Measurements from ENCODE around the gene IMP3. TPM values are rescaled to one million over a fixed set of nuclear protein-coding genes. Genes with fewer than 3 reads are reported as not detected.

Gene IMP3
- total and polyA plus RNA-seq, 9 of the 15 experiments (the other 6 are each of a cell fraction or from before 2014, with no cell fraction given) = 14.5 to 160 (median 74.4) TPM

DNA sequence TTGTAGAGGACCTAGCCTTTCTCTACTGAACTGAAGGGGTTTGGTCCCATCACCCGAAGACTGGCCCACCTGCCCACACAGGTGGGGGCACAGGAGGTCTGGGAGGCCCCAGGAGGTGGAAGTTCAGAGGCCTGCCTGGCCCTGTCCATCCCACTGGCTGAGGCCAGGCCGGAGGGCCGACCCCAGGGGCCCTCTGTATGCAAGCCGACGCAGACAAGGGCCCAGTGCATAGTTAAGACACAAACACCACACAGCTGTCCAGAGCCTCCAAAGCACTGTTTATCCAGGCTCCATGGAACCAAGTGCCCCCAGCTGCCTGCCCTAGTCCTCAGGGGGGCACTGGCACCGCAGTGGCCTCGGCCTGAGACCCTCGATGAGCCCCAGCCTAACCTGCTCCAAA lies 34.3 kb upstream of the IMP3 start:
- in situ Hi-C loops (cut with MboI) = loop anchor here (10.0 kb wide), 1 partner anchor 650 kb away; the partner anchor contains the start of gene PPCDC
- Histone ChIP-seq H3K4me1 (replicated peaks in 1 of 2; ENCODE audit: control insufficient read depth in 2 of 2, insufficient read depth in 2 of 2, low read length in 2 of 2) (peaks cover 10 to 55% of the 10 kb centered on the region in 2 experiments; a peak in 4 of 5 replicates), H3K27ac (ENCODE audit: extremely low read depth, low read depth, low read length) (no peak overlapping the region), H3K4me3 (no peak overlapping the region), H3K9me3 (replicated peaks; ENCODE audit: control insufficient read depth, insufficient read depth, low read depth, low read length) (no peaks in the 10 kb centered on the region), H4K20me1 (replicated peaks; ENCODE audit: control insufficient read depth, insufficient read depth, low read length) (peaks cover 3% of the 10 kb centered on the region; the same call in 1 of the 2 replicates), H3K27me3 (ENCODE audit: control insufficient read depth in 2 of 2, insufficient read depth in 2 of 2, low read length in 2 of 2) (no peaks in the 10 kb centered on the region), H2AFZ (ENCODE audit: low read depth, low read length) (no peak overlapping the region), H3K9ac (ENCODE audit: insufficient read depth in 1 of 2, low read depth in 2 of 2, low read length in 2 of 2) (no peak overlapping the region), H3K79me2 (ENCODE audit: control insufficient read depth, insufficient read depth, low read length) (no peaks in the 10 kb centered on the region), H3K4me2 (ENCODE audit: insufficient read depth, low read length) (no peak overlapping the region), H3K36me3 (ENCODE audit: control insufficient read depth, insufficient read depth, low read length) (no peaks in the 10 kb centered on the region), H3K9me1 (ENCODE audit: control insufficient read depth, insufficient read depth, low read length) (peaks cover 1% of the 10 kb centered on the region)
- TF ChIP-seq HNRNPLL (IDR thresholded peaks at IDR 0.05; ENCODE audit: low read depth, low read length, poor library complexity, severe bottlenecking) (no peak), PTBP1 (IDR thresholded peaks at IDR 0.05; ENCODE audit: low read depth, low read length) (no peak), ETV1 (tag; conservative IDR thresholded peaks at IDR 0.05; ENCODE audit: low read depth) (no peak)
- CTCF ChIA-PET (ENCODE audit: low intra/inter-chr PET ratio) = no interaction called here
- no TSS peak for BruUV-seq (replicated peaks)
- no peak for FAIRE-seq
- WGBS (ENCODE audit: insufficient coverage, low coverage, missing lambda C conversion rate) = 51% methylated on average over 5 of the region's 8 CpGs
- ATAC-seq = no peak
- intact Hi-C loops (cut with micrococcal nuclease) = no loop called here
- no peak for DNase-seq (ENCODE audit: extremely low read depth in 1 of 4, low spot score in 3 of 4)
- POLR2A ChIA-PET = interaction anchor here (0.5 kb wide), 1 partner anchor 133 kb away, joined by 3 read pairs; no protein-coding TSS in a partner anchor

DNA sequence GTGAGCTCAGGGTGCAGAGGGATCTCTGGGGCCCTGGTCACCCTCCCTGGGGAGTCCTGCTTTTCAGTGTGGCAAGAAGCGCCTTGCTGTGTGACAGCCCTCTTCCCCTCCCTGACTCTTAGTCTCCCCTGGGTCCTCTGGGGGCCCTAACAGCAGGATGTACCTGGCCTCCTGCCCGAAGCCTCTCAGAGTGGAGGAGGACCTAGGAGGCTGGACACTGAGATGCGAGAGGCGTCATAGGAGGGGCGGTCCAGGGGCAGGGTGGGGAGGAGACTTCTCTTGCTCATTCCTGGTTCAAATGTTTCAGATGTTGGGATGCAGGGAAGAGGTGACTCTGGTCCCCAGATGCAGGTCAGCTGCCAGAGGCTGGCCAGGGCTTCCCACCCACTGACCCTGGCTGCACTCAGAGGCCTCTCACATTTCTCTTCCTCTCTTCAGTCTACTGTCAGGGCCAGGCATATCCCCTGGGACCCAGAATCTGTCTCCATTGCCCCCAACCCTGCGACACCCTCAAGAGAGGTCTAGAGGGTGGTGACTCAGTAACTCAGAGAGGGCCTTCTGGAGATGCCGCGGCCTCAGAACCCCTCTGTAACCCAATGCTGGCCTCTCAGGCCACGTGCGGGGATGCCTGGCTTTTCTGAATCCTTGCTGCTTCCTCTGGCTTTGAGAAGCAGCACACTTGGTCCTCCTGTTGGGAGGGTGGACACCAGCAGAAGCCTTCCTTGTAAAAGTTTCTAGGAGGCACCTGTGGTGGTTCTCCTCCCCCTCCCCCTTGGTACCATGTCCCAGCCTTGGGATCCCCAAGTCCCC lies 33.6 kb upstream of the IMP3 start:
- DNase-seq (ENCODE audit: extremely low read depth in 1 of 4, low spot score in 3 of 4) = no peak
- WGBS (ENCODE audit: insufficient coverage, low coverage, missing lambda C conversion rate) = 59% methylated on average over 9 of the region's 10 CpGs
- no peaks in the 10 kb centered on the region for H3K36me3 ChIP-seq (ENCODE audit: control insufficient read depth, insufficient read depth, low read length)
- in situ Hi-C loops (cut with MboI) = loop anchor here (10.0 kb wide), 1 partner anchor 649 kb away; the partner anchor contains the start of gene PPCDC
- FAIRE-seq = no peak
- H4K20me1 ChIP-seq (replicated peaks; ENCODE audit: control insufficient read depth, insufficient read depth, low read length) = peaks cover 3% of the 10 kb centered on the region; the same call in 1 of the 2 replicates
- no peaks in the 10 kb centered on the region for H3K27me3 ChIP-seq (ENCODE audit: control insufficient read depth in 2 of 2, insufficient read depth in 2 of 2, low read length in 2 of 2)
- peaks cover 3% of the 10 kb centered on the region for H3K9me1 ChIP-seq (ENCODE audit: control insufficient read depth, insufficient read depth, low read length)
- no peak overlapping the region for H3K27ac ChIP-seq (ENCODE audit: extremely low read depth, low read depth, low read length)
- ChIA-PET POLR2A (interaction anchor here (3.2 kb wide), 1 partner anchor 12 kb away, joined by 10 read pairs; no protein-coding TSS in a partner anchor), CTCF (ENCODE audit: low intra/inter-chr PET ratio) (no interaction called here)
- no peak overlapping the region for H2AFZ ChIP-seq (ENCODE audit: low read depth, low read length)
- no TSS peak for BruUV-seq (replicated peaks)
- no peaks in the 10 kb centered on the region for H3K9me3 ChIP-seq (replicated peaks; ENCODE audit: control insufficient read depth, insufficient read depth, low read depth, low read length)
- H3K4me1 ChIP-seq (replicated peaks in 1 of 2; ENCODE audit: control insufficient read depth in 2 of 2, insufficient read depth in 2 of 2, low read length in 2 of 2) = peaks cover 10 to 58% of the 10 kb centered on the region in 2 experiments; a peak in 4 of 5 replicates
- H3K4me3 ChIP-seq = no peak overlapping the region
- peak; percentile 33 for ATAC-seq
- peak overlapping the region in 1 of 2 experiments; percentile 89; a peak in 2 of 4 replicates for H3K9ac ChIP-seq (ENCODE audit: insufficient read depth in 1 of 2, low read depth in 2 of 2, low read length in 2 of 2)
- H3K4me2 ChIP-seq (ENCODE audit: insufficient read depth, low read length) = no peak overlapping the region
- intact Hi-C loops (cut with micrococcal nuclease) = no loop called here
- no peaks in the 10 kb centered on the region for H3K79me2 ChIP-seq (ENCODE audit: control insufficient read depth, insufficient read depth, low read length)
- TF ChIP-seq SP1 (CRISPR knock-in tag; IDR thresholded peaks at IDR 0.05) = no peak
- no peak for TF ChIP-seq SAFB (IDR thresholded peaks at IDR 0.05; ENCODE audit: borderline replicate concordance, low read depth, low read length)
- TF ChIP-seq, protein P1, sequence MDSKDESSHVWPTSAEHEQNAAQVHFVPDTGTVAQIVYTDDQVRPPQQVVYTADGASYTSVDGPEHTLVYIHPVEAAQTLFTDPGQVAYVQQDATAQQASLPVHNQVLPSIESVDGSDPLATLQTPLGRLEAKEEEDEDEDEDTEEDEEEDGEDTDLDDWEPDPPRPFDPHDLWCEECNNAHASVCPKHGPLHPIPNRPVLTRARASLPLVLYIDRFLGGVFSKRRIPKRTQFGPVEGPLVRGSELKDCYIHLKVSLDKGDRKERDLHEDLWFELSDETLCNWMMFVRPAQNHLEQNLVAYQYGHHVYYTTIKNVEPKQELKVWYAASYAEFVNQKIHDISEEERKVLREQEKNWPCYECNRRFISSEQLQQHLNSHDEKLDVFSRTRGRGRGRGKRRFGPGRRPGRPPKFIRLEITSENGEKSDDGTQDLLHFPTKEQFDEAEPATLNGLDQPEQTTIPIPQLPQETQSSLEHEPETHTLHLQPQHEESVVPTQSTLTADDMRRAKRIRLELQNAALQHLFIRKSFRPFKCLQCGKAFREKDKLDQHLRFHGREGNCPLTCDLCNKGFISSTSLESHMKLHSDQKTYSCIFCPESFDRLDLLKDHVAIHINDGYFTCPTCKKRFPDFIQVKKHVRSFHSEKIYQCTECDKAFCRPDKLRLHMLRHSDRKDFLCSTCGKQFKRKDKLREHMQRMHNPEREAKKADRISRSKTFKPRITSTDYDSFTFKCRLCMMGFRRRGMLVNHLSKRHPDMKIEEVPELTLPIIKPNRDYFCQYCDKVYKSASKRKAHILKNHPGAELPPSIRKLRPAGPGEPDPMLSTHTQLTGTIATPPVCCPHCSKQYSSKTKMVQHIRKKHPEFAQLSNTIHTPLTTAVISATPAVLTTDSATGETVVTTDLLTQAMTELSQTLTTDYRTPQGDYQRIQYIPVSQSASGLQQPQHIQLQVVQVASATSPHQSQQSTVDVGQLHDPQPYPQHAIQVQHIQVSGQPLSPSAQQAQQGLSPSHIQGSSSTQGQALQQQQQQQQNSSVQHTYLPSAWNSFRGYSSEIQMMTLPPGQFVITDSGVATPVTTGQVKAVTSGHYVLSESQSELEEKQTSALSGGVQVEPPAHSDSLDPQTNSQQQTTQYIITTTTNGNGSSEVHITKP (IDR thresholded peaks at IDR 0.05; ENCODE audit: partially characterized antibody) = no peak
- no peak for TF ChIP-seq ZNF79 (CRISPR knock-in tag; IDR thresholded peaks at IDR 0.05; ENCODE audit: low read depth)
- TF ChIP-seq RFX7 (CRISPR knock-in tag; IDR thresholded peaks at IDR 0.05) = no peak
- TF ChIP-seq NFE2 (IDR thresholded peaks at IDR 0.05; ENCODE audit: low read depth) = no peak
- TF ChIP-seq BRCA1 (IDR thresholded peaks at IDR 0.05) = no peak
- no peak for TF ChIP-seq BRCA1 (CRISPR knock-in tag; IDR thresholded peaks at IDR 0.05)
- TF ChIP-seq SREBF2 (CRISPR knock-in tag; IDR thresholded peaks at IDR 0.05) = no peak
